ENCODE measurements around the gene INCA1. TPM values are rescaled to one million over a fixed set of nuclear protein-coding genes. Genes with fewer than 3 reads are reported as not detected.

INCA1 gene
- total and polyA plus RNA-seq, 2 of the 13 experiments (the other 11 are each of a cell fraction or from before 2014, with no cell fraction given) = 0.93 to 2.6 TPM

DNA sequence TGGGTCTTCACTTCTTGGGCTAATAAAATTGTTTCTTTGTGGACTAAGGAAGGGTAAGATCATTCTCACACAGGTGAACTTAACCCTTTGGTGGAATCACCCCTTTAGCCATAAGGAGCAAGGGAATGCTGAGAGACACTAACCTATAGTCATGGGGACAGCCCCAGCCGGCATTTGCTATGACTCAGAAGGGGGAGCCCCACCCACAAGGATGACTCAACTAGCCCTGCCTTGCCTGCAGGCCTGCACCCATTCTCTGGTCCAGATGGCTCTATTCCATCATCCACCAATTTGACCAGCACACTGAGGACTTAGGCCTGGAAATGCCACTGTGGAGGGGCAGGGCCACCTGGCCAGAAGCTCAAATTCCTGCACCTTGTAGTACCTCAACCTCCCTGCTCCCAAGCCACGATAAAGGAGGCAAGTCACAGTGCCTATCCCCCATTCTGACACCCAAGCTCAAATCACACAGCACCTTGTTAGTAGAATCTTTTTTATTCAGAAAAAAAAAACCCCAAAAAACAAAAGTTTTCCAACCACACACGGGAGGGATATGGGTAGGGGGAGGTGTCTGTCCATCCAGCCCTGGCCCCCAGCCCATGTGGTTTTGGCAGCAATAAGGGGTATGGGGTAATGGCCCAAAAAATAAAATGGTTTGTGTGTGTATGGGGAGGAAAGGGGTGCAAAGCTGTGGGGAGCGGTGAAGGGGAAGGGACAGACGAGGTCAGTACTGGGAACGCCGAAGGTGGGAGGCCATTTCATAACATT lies 52.0 kb downstream of the INCA1 start (continued):
- TF ChIP-seq, protein P1, sequence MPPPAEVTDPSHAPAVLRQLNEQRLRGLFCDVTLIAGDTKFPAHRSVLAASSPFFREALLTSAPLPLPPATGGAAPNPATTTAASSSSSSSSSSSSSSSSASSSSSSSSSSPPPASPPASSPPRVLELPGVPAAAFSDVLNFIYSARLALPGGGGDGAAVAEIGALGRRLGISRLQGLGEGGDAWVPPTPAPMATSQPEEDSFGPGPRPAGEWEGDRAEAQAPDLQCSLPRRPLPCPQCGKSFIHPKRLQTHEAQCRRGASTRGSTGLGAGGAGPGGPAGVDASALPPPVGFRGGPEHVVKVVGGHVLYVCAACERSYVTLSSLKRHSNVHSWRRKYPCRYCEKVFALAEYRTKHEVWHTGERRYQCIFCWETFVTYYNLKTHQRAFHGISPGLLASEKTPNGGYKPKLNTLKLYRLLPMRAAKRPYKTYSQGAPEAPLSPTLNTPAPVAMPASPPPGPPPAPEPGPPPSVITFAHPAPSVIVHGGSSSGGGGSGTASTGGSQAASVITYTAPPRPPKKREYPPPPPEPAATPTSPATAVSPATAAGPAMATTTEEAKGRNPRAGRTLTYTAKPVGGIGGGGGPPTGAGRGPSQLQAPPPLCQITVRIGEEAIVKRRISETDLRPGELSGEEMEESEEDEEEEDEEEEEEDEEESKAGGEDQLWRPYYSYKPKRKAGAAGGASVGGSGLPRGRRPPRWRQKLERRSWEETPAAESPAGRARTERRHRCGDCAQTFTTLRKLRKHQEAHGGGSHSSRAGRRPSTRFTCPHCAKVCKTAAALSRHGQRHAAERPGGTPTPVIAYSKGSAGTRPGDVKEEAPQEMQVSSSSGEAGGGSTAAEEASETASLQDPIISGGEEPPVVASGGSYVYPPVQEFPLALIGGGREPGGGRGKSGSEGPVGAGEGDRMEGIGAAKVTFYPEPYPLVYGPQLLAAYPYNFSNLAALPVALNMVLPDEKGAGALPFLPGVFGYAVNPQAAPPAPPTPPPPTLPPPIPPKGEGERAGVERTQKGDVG (CRISPR knock-in tag; IDR thresholded peaks at IDR 0.05; ENCODE audit: borderline replicate concordance) = no peak
- no peak for TF ChIP-seq FOXA3 (CRISPR knock-in tag; IDR thresholded peaks at IDR 0.05)
- TF ChIP-seq, protein P2, sequence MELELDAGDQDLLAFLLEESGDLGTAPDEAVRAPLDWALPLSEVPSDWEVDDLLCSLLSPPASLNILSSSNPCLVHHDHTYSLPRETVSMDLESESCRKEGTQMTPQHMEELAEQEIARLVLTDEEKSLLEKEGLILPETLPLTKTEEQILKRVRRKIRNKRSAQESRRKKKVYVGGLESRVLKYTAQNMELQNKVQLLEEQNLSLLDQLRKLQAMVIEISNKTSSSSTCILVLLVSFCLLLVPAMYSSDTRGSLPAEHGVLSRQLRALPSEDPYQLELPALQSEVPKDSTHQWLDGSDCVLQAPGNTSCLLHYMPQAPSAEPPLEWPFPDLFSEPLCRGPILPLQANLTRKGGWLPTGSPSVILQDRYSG (CRISPR knock-in tag; IDR thresholded peaks at IDR 0.05) = no peak
- 0 out of 2 replicates have a peak, but pooled peaks have one; percentile 17 for TF ChIP-seq HNRNPL (IDR thresholded peaks at IDR 0.05; ENCODE audit: low read depth, low read length)
- TF ChIP-seq ZNF33B (CRISPR knock-in tag; IDR thresholded peaks at IDR 0.05) = no peak
- no peak for TF ChIP-seq MTA1 (CRISPR knock-in tag; IDR thresholded peaks at IDR 0.05; ENCODE audit: borderline replicate concordance)
- no peak for TF ChIP-seq ZNF367 (CRISPR knock-in tag; IDR thresholded peaks at IDR 0.05; ENCODE audit: borderline replicate concordance)
- TF ChIP-seq ZHX2 (IDR thresholded peaks at IDR 0.05; ENCODE audit: low read depth) = no peak
- TF ChIP-seq ZHX2 (CRISPR knock-in tag; IDR thresholded peaks at IDR 0.05; ENCODE audit: borderline replicate concordance) = no peak
- TF ChIP-seq, protein P3, sequence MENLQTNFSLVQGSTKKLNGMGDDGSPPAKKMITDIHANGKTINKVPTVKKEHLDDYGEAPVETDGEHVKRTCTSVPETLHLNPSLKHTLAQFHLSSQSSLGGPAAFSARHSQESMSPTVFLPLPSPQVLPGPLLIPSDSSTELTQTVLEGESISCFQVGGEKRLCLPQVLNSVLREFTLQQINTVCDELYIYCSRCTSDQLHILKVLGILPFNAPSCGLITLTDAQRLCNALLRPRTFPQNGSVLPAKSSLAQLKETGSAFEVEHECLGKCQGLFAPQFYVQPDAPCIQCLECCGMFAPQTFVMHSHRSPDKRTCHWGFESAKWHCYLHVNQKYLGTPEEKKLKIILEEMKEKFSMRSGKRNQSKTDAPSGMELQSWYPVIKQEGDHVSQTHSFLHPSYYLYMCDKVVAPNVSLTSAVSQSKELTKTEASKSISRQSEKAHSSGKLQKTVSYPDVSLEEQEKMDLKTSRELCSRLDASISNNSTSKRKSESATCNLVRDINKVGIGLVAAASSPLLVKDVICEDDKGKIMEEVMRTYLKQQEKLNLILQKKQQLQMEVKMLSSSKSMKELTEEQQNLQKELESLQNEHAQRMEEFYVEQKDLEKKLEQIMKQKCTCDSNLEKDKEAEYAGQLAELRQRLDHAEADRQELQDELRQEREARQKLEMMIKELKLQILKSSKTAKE (CRISPR knock-in tag; IDR thresholded peaks at IDR 0.05; ENCODE audit: borderline replicate concordance) = no peak
- no peak for TF ChIP-seq RFX5 (IDR thresholded peaks at IDR 0.05; ENCODE audit: low read depth, low read length)
- TF ChIP-seq ZNF557 (CRISPR knock-in tag; IDR thresholded peaks at IDR 0.05) = no peak
- TF ChIP-seq MIER3 (CRISPR knock-in tag; IDR thresholded peaks at IDR 0.05; ENCODE audit: borderline replicate concordance) = no peak
- no peak for TF ChIP-seq MAF1 (CRISPR knock-in tag; IDR thresholded peaks at IDR 0.05; ENCODE audit: borderline replicate concordance)
- TF ChIP-seq CAMTA2 (CRISPR knock-in tag; IDR thresholded peaks at IDR 0.05; ENCODE audit: borderline replicate concordance) = no peak
- no peak for TF ChIP-seq NFE2L2 (IDR thresholded peaks at IDR 0.05; ENCODE audit: low read length)
- no peak for TF ChIP-seq BRD4 (CRISPR knock-in tag; IDR thresholded peaks at IDR 0.05)
- TF ChIP-seq XBP1 (CRISPR knock-in tag; IDR thresholded peaks at IDR 0.05) = no peak

Measured in HepG2 (cell line).